ENCODE data around the gene PIEZO2. TPM values are rescaled to one million over a fixed set of nuclear protein-coding genes. Genes with fewer than 3 reads are reported as not detected.
"Not testable (repeated sequence)": the region's sequence is repeated elsewhere in the genome, so short reads cannot be mapped to it uniquely, and the experiment has no call there.

Gene PIEZO2
- total RNA-seq, 1 donor from 2014 or later, result 100.0 TPM

DNA sequence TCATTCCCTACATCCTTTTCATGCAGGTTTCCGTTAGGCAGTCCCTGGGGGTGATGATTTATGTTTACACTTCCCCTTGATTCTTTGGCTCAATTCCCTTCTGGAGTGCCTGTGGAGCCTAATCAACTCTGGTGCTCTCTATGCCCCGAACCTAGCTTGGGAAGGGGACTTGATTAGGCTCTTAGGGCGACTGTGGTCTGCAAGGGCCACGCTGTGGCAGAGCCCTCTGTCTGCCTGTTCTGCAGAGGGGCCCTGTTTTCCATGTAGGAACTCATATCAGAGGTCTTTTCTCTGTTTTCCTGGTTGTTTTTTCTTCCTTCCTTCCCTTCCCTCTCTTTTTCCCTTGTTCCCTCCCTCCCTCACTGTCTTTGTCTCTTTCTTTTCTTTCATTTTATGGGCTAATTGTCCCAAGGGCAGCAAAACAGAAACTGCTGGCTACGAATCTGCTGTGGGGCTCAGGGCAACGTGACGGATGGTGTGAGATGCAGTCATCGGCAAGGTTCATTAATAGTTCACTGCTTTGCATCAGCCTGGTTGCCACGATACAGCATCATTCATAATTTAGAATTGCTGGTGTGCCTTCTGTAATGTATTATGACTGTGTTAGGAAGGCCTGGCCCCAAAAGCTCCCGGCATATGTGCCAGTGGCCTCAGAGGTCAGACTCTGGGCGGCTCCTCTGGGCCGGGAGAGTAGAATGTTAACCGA lies 489.0 kb downstream of the PIEZO2 start:
- DNase-seq (ENCODE audit: extremely low read depth, low read depth, low spot score), result no peak

DNA sequence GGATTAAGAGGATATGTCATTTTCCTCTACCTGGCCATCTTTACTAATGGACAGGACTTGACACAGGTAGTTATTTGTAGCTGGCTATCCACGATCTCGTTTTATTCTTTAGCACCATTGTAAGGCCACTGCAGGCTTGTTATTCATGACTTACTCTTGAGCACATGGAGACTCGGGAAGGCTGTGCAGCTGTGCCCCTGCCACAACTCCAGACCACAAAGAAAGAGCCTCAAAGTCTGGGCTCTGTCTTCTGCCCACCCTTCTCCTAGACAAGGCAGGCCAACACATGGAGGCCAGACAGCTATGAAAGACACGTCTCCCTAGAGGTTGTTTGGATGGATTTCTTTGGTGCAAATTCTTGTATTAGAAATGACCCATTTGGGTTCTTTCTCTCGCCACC lies 489.8 kb downstream of the PIEZO2 start:
- no peak for DNase-seq (ENCODE audit: extremely low read depth, low read depth, low spot score)

DNA sequence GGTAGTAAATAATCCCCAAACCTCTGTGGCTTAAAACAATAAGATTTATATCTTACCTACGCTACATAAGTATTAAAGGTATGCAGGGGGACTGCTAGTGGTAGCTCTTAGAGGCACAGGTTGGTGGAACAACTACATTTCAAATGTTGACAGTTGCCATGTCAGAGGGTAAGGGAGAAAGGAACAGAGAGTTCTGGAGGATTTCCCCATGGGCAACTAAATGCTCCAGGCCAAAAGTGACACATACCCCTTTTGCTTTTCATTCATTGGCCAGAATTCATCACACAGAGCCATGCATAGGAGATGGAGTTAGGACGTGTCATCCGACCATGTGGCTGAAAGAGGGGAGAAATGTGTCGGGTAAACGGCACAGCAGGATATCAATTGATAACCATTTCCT lies 490.4 kb downstream of the PIEZO2 start:
- no peak for DNase-seq (ENCODE audit: extremely low read depth, low read depth, low spot score)

DNA sequence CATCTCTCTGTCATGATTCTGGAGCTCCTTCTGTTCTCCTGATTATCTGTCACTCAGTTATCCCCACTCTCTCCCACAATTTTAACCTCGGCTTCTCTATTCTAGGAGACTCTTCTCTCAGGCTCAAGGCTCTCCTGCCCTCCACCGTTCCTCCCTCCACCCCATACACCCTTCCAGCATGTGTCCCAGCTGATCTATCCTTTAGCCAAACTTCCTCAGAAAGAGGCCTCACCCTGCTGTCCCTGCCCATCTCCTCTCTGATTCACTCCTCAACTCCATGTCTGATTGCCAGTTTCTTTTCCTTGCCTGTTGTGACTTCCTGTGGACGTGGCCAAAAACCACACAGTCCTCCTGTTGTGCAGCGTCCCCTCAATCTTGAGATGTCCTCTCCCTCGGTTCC lies 505.4 kb downstream of the PIEZO2 start:
- DNase-seq (ENCODE audit: extremely low read depth, low read depth, low spot score), result not testable (repeated sequence)

DNA sequence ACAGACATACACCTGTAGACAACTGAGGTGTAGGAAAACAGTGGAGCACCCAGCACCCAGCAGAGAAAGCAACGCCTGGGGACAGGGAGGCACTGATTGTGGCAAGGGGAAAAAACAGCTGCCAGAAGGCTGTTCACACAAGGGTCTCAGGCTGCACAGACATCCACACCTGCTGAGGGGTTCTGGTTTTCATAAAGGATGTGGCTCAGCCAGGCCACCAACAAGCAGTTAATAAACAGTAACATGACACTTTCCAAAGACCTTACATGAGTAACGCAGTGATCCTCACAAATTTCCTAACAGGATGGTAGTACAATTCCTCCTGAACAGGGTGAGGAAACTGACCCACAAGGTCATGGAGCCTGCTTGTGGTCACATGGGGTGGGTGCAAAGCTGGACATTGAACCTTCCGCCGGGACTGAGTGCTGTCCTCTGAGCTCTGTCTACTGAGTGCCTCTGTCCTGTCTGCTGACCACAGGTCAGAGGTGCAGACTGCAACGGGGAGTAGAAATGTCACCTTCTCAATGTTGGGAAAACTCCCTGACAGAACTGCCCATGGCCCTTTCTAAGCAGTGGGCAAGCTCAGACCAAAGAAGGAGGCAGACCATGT lies 506.3 kb downstream of the PIEZO2 start:
- DNase-seq (ENCODE audit: extremely low read depth, low read depth, low spot score), result not testable (repeated sequence)

DNA sequence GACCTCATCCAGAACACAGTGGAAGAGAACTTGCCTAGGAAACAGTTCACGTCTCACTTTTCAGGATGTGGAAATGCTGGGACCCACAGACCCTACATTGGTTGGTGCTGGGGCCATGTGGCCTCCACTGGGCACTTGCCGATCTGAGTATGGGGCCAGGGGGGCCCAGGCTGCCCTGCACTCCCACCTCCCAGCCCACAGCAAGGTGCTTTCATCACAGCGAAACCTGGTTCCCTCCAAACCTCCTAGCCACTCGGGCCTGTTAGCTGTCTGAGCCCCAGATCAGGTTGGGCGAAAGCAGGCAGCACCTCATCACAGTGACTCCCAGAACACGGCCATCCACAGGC lies 510.9 kb downstream of the PIEZO2 start:
- not testable (repeated sequence) for DNase-seq (ENCODE audit: extremely low read depth, low read depth, low spot score)

DNA sequence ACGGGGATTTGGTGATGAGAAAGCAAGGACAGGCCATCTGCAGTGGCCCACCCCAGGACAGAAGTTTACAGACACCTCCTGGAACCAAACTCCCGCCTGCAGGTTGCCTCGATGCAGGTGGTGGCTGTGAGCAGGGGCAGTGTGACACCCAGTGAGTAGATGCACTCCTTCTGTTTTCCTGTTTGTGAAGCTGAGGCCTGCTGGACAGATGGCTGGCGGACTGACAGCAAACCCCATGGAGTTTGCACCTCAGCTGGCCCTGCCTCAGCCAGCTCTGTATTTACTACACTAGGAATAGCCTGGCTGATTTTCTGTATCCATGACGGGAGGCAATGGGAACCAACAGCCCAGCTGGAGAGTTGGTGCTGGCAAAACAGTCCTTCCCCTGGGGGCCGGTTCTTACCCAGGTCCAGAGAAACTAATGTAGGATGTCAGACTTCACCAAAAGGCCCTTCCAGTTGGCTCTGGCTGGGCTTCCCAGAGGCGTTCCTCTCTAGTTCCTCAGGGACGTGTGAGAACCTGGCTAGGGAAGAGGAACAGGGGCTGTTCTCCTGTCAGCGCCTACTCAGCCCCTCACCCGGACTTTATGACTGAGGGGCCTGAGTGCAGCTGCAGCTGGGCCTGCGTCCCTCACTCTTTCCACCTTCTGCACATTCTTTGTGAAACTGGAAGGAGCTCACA lies 511.4 kb downstream of the PIEZO2 start:
- not testable (repeated sequence) for DNase-seq (ENCODE audit: extremely low read depth, low read depth, low spot score)

DNA sequence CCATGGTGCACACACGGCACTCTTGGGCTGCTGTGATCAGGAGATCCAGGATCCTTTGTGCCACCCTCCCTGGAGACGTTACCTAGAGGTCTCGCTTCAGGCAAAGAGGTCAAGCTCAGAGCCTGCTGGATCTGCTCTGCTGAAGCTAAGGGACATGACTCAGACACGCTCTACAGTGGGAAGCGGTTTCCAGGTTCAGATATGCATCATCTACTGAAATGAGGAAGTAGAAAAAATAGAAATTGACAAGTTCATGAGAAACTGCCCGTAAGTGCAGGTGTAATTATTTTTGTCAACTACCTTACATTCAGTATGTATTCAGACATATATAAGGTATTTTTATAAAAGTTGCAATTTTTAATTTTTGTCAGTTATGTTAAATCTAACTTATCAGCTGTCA lies 520.3 kb downstream of the PIEZO2 start:
- DNase-seq (ENCODE audit: extremely low read depth, low read depth, low spot score), result not testable (repeated sequence)

DNA sequence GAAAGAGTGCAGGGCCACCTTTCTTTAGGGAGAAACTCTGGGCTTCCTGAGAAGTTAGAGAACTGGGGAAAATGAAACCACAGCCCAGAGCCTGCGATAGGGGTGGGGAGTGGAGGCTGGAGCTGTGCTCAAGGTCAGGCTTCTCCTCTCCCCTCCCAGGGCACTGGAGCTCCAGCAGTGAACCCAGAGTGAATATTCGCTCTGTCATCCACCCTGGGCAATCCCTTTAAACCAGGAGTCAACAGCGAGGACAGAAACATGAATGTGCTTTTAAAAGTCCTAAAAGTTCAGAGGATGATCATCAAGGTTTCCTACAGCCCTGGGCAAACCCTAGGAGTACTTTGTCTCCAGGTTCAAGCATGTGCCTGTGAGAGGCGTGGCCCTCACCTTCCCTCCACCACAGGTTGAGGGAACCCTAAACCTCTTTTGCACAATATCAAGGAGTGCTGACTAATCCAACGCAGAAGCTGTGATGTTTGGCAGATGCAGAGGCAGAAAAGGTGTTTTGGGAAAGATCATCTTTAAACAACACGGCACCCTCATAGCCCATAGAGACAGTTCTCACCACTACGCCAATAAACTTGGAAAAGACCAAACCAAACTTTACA lies 522.7 kb downstream of the PIEZO2 start:
- not testable (repeated sequence) for DNase-seq (ENCODE audit: extremely low read depth, low read depth, low spot score)

DNA sequence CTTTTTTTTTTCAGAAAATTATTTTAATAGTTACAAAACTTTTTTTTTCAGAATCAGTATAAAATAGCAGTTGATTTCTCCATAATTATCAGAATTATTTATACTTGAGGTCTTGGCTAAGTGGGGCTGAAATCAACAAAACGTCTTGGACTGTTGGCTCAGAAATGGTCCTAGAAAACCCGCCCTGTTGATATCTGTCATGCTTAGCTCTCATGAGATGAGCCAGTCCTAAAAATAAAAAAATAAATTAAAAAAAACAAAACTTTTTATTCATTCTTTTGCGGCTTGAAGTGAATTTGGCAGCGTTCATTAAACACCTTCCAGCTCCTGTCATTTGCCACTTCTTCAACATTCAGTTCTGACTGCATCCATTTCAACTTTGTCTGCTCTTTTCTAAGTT lies 525.8 kb downstream of the PIEZO2 start:
- not testable (repeated sequence) for DNase-seq (ENCODE audit: extremely low read depth, low read depth, low spot score)

DNA sequence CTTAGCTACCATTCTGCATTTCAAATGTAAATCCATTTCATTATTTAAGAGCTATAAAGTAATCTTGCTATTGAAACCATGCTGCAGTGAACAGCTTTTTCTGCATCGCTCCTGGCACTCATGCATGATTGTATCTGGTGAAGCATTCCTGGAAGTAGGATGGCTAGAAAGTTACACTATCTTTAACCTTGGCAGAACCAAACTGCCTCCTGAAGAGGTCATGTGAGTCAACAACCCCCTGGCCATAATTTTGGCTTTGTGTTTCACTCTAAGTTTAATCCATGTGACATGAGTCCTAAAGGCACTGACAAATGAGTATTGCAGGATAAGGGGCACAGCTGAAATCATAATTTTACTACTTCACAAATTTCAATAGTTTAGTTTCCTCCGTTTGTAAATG lies 526.4 kb downstream of the PIEZO2 start:
- not testable (repeated sequence) for DNase-seq (ENCODE audit: extremely low read depth, low read depth, low spot score)

DNA sequence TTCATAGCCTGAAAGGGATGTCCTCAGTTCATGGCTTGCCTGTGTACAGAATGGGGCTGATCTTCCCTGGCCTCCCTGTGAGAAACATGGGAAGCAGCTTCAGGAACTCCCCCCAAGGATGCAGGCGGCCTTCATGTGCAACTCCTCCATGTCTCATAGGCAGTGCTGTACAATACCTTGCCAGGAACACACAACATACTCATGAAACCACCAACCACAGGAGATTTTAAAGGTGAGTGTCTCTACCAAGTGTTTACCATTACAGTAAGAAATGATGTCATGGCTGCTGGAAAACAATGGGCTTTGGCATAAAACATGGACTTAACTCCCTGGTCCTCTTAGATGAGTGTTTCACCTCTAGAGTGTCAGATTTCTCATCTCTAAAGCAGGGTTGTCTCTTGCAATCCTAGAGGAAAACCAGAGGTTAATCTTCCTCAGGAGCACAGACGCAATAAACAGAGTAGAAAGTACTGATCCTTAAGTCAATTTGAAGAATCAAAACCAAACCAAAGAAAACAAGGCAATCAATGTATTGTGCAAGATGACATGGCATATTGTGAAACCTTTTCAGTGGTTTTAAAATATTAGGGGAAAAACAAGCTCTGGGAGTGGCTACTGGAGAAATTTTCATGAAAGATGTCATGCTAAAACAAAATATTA lies 528.6 kb downstream of the PIEZO2 start:
- not testable (repeated sequence) for DNase-seq (ENCODE audit: extremely low read depth, low read depth, low spot score)

Measured in glomerular endothelial cell (primary cell).